GM19397 (cell line): ENCODE results near the gene IBA57.

ENCODE experiments used
- ATAC-seq: cut with Tn5 transposase; IDR thresholded peaks from one replicate; pipeline ENCODE4 v1.9.1; 2021; ENCODE audit warnings: mild to moderate bottlenecking, moderate library complexity; ENCODE audit not compliant: unreplicated experiment

IBA57 gene

DNA sequence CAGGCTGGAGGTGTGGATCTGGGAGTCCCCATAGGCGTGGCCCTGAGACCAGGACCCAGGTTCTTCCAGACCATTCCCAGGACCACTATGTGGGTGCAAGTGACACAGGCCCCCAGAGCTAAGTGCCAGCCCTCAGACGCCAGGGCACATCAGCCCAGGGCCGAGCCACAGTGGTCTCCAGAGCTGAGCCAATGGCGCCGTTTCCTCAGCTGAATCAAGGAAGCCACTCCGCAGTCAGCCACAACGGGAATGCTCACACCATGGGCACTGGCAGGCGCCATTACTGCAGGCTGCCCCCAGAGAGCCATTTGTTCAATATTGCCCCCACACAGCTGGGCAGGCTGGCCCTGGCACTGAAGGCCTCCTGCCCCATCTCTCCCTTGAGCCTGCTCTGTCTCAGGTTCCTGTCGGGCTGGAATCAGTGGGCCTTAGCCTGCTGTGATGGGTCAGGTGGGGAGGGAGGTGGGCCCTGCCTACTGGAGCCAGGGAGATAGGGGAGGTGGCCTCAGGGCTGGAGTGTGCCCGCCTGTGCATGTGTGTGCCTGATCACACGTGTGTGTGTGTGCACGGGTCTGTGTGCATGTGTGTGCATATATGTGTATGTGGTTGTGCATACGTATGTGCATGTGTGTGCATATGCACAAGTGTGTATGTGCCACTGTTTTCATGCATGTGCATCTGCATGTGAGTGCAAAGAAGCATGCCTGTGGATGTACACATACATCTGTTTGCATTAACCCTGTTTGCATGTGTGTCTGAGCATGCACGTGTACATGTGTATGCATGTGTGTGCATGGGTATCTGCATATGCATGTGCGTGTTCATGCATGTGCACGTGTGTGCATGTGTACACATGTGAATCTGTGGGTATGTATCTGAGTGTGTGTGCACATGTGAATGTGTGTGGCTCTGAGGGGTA lies 9.7 kb upstream of the IBA57 start:
- ATAC-seq = no peak

DNA sequence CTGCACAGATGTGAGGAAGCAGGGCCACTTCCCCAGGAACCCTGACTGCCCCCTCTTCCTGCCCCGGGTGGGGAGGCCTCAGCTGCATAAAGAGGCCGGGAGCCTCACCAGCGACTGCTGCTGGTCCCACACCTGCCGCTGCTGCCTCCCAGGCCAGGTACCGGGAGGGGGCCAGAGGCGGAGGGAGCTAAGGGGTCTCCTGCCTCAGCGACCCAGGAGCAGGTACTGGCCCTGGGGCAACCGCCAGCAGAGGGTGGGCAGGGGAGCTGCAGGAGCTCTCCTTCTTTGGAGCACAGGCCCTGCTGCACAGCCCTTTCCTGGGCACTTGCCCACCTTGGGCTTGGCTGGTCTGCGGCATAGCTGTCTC lies 9.1 kb upstream of the IBA57 start:
- ATAC-seq = no peak

DNA sequence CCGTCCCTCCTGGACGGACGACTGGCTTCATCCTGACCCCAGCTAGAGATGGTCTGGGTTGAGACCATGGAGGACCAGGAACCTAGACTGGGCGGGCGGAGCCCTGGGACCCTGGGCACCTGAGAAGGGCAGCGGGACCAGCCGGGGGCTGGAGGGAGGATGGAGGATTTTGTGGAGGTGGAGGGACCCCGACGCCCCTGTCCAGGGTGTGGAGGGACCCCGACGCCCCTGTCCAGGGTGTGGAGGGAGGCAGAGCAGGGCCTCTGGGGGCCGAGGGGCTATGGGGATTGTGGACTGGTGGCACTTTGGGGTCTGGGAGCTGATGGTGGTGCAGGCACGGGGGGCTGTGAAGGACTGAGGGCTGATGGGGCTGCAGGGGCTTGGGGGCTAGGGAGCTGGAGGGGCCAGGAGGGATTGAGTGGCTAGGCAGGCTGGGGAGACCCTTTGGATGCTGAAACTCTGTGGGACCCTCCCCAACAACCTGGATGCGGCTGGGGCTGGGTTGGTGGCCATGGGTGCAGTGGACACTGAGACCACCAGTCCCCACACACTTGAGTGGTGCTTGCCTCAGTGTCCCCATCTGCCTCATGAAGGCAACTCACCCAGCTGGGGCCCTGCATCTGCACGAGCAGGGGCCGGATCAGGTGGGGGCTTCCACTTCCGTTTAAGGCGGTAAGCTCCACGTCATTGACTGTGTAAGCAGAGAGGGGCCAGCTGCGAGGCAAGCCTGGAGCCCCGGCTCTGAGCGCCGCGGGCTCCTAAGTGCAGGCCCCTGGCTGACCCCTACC lies 8.5 kb upstream of the IBA57 start:
- no peak for ATAC-seq

DNA sequence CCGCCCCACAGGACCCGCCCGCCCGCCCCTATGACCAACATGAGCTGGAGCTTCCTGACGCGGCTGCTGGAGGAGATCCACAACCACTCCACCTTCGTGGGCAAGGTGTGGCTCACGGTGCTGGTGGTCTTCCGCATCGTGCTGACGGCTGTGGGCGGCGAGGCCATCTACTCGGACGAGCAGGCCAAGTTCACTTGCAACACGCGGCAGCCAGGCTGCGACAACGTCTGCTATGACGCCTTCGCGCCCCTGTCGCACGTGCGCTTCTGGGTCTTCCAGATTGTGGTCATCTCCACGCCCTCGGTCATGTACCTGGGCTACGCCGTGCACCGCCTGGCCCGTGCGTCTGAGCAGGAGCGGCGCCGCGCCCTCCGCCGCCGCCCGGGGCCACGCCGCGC lies 7.9 kb upstream of the IBA57 start:
- ATAC-seq = no peak

DNA sequence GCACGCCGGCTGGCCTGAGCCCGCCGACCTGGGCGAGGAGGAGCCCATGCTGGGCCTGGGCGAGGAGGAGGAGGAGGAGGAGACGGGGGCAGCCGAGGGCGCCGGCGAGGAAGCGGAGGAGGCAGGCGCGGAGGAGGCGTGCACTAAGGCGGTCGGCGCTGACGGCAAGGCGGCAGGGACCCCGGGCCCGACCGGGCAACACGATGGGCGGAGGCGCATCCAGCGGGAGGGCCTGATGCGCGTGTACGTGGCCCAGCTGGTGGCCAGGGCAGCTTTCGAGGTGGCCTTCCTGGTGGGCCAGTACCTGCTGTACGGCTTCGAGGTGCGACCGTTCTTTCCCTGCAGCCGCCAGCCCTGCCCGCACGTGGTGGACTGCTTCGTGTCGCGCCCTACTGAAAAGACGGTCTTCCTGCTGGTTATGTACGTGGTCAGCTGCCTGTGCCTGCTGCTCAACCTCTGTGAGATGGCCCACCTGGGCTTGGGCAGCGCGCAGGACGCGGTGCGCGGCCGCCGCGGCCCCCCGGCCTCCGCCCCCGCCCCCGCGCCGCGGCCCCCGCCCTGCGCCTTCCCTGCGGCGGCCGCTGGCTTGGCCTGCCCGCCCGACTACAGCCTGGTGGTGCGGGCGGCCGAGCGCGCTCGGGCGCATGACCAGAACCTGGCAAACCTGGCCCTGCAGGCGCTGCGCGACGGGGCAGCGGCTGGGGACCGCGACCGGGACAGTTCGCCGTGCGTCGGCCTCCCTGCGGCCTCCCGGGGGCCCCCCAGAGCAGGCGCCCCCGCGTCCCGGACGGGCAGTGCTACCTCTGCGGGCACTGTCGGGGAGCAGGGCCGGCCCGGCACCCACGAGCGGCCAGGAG lies 7.2 kb upstream of the IBA57 start:
- no peak for ATAC-seq

DNA sequence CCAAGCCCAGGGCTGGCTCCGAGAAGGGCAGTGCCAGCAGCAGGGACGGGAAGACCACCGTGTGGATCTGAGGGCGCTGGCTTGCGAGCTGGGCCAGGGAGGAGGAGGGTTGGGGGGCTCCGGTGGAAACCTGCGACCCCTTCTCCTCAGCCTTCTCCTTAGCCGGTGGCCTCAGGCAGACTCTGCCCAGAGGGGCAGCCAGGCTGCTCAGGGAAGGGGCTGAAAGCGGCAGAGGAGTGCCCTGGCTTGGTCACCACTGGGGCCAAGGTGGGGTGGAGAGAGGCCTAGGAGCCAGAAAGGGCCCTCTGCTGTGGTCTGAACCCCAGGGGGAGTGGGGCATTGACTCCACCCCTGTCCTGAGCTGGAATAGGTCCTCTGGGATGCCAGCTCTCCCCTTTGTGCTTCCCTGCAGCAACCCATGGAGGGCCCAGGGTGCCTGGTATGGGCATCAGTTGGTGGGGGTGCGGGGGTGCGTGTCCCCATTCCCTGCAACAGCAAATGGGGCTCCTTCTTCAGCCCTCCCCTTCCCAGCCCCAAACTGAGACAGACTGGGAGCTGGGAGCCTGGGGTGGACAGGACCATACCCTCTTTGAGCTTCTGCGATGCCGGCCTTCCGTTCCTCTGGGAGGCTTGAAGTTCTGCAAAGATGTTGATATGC lies 6.5 kb upstream of the IBA57 start:
- no peak for ATAC-seq

DNA sequence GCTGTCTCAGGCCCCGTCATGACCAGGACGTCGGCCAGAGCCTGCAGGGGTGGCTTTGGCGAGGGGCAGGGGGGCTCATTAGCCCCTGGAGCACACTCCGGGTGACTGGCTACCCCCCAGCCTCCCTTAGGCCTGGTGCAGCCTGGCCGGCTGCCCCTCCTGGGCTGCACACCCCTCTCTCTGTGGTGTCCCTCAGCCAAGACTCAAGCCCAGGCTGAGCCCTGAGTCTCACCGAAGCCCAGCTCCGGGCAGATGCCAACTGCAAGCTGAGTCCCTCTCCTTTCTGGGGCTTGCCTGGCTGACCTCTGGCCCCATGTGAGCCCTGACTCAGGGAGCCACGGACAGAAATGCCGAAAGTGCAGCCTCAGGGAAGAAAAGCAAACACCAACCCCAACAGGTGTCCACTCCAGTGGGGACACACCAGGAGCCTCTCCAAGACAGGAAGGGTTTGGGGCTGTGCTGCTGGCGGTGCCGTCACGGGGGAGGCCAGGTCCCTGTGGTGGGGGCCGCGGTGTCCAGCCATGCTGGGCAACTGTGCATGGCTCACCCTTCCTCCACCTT lies 5.3 kb upstream of the IBA57 start:
- ATAC-seq = no peak

DNA sequence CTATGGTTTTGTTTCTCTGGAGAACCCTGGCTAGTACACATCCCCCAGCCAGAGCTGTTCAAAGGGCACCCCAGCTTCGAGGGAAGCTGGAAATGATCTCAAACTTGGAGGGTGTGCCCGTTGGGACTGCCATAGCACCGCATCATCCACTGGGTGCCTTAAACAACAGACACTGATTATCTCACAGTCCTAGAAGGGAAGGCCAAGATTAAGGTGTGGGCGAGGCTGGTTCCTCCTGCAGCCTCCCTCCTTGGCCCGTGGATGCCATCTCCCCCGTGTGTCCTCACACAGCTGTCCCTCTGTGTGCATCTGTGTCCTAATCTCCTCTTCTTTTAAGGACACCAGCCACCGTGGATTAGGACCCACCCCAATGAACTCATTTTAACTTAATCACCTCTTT lies 4.2 kb upstream of the IBA57 start:
- no peak for ATAC-seq

DNA sequence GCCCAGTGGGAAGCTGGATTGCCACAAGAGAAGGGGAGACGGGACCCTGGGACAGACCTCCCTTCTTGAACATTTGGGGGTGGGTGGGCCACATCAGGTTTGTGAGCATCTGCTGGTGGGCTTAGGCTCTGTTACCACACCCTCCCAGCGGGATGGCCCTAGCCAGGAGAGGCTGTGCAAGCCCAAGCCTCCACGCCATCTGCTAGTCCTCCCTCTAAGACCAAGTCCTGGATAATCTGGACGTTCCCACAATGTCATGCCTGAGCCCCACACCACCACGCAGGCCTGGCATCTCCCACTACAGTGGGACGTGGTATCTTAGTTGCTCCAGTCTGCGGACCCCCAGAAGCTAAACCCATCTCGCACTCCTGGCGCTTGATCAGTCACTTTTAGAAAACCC lies 3.7 kb upstream of the IBA57 start:
- ATAC-seq = no peak

DNA sequence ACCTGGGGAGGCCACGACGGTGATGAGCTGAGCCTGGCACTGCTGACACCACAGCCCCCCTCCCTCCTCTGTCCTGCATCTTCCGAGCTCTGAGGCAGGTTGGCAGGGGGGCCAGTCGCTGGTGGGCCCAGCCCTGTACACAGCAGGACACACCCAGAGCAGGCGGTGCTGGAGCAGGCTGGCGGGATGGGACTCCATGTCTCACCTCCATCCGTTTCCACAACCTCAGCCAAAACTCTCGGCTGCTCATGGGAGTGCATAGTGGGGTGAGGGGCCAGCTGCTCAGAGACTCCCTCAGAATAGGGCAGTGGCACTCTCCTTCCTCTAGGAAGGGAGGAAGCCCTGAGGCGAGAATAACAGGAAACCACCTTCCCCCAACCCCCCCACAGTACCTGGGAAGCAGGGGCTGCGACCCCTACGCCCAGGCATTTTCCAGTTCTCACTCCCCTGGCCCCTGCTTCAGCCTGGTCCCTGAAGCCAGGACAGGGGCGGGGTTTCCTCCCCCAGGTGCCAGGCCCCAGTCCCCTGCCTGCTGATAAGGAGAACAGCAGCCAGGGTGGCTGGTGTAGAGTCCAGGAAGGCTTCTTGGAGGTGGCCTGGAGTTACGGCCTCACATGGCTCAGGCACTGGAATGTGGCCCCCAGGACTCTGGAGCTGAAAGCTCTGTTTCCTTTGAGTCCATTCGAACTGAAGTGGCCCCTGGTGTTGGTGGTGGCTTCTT lies 3.2 kb upstream of the IBA57 start:
- no peak for ATAC-seq

DNA sequence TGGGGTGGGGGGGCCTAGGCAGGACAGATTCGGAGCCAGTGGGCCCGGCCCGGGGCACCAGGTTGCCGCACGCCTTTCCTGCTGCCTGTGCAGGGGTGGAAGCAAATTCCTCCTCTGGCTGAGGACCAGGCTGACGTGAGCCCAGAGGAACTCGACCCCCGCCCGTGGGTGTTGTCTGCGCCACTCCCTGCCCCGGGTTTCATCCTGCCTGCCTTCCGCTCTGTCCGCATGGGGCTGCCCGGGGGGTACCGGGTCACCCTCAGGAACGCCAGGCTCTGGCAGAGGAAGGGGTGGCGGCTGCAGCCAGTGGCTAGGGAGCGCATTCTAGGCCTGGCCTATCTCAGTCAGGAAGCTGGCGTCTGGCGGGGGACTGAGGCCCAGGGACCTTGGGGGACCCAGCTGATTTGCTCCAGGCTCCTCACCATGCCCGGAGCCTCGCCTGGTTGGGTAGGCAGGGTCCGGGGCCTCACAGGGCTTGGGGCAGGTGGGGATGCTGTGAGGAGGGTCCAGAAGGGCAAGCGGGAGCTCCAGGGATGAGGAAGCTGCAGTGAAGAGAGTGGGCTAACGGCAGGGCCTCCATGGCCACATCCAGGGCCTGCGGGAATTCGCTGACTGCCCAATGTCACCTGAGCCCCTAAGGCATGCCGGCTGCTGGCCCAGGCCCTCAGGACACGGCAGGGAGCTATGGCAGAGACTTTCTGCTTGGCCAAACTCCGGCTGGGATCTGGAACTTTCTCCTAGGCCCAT lies 2.4 kb upstream of the IBA57 start:
- no peak for ATAC-seq

DNA sequence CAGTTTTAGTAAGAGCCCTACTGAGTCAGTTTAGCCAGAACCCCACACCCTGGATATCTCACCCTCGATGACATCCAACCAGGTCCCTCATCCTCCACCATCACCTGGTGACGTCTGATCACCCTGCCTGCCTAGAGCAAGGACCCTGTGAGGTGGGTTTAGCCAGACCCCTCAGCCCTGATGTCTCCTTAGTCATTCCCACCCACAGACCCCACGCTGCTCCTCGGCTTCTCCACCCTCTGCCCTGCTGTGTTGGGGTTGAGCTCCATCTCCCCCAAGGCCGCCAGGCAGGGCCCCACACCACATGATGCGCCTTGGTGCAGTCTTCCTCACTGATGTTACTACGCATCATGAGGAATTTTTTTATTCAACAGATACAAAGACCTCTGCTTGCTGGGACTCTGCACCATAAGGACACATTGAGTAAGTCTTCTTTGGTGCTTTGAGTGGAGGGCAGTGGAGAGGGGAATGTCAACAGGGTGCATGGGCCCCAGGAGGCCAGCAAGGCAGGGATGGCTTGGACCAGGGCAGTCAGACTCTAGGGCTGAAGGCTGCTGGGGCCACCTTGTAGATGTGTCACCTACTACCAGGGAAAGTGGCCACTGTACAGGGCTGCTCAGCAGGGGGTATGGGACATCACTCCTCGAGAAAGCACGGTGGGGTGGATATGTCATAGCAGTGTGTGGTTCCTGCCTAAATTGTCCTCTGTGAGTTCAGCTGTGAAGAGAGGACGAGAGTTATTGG lies 1.7 kb upstream of the IBA57 start:
- ATAC-seq = no peak

DNA sequence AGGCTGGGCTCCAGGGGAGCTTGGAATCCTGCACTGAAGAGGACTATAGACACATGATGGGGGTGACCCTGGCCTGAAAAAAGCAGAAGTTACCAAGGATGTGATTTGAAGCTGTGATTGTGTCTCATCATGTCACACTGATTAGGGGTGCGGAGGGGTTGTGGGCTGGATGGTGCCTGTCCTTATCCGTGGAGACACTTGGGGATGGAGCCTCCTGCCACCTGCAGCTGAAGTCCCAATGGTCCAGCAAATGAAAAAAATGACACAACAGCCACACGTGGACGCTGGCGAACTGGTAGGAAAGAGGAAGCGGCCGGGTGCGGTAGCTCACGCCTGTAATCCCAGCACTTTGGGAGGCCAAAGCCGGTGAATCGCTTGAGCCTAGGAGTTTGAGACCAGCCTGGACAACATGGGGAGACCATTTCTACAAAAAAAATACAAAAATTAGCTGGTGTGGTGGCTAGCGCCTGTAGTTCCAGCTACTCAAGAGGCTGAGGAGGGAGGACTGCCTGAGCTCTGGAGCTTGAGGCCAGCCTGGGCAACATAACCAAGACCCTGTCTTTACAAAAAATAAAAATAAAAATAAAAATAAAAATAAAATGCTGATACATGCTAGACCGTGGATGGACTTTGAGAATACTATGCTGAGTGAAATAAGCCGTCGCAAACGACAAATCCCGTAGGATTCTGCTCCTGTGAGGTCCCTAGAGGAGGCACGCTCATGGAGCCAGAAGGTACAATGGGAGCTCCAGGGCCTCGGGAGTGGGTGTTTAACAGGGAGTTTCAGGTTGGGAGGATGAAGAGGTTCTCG lies 838 bp upstream of the IBA57 start:
- no peak for ATAC-seq

DNA sequence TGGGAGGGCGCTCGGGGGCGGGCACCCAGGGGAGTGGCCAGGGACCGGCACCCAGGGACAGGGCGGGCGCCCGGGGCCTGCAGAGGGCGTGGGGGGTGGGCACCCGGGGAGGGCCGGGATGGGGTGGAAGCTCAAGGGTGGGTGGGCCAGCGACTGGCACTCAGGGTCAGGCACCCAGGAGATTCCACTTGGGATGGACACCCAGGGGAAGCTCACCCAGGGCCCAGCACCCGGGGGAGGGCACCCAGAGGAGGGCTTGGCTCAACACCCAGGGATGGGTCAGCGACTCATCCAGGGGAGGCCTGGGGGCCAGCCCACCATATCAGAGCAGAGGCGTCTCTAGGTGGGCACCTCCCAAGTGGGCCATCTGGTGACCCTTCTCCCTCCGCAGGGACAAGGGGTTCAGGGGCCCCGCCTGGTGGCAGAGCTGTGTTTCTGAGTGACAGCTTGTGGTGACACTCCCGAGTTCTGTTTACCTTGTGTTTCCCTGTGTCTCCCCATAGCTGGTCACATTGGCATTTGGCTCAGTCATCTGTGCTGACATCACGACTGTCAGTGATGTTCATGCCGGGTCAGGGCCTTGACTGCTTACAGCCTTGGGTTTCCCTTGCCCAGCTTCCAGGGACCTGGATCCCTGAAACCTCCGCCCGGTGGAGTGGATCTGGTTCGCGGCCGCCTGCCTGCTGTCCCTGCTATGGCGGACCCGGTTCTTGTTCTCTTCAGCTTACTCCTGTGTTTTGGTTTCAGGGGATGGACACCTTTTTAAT lies 749 bp downstream of the IBA57 start:
- peak; percentile 6 for ATAC-seq

DNA sequence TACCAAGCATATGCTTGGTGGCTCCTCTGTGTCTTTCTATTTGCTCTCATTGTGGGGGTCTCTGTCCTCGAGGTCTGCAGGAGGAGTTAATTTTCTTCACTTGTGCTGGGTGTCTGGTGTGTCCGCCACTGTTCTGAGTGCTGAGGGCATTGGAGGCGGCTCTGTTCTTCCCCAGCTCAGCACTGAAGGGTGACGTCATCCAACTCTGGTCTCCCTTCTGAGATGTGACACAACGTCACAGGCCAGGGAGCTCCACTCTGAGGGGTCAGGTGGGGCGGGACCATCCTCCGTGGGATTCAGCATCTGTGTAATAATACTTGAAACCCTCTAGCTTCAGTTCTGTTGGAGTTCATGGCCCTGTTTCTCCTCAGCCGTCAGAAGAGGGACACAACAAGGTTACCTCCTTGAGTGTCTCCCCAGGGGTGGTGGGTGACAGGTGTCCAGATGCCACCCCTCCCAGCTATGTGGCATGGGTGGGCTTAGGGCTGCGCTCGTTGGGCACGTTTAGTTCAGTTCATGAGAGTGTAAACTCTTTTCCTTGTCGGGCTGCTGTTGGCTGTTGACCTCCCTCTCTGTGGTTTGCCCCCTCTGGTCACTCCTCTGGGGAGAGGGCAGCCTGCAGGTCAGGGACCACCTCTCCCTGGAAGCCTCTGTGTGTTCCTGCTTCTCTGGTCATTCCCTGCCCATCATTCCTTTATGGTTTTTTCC lies 3.1 kb downstream of the IBA57 start:
- ATAC-seq = no peak

DNA sequence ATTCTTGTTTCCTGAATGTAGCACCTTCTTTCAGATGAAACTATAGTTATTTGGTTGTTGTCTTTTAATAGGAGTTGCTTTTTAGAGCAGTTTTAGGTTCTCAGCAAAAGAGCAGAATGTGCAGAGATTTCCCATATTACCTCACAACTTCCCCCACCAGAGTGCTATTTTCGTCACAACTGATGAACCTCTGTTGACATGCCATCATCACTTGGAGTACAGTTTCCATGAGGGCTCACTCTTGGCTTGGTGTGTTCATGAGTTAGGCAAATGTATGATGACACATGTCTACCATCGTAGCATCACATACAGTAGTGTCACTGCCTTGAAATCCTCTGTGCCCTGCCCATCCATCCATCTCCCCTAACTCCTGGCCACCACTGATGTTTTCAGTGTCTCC lies 3.7 kb downstream of the IBA57 start:
- ATAC-seq = no peak
